PC-9 (cell line): ENCODE measurements around the gene ENTHD1. TPM values are rescaled to one million over a fixed set of nuclear protein-coding genes. Genes with fewer than 3 reads are reported as not detected.

Experiments
- BruUV-seq: library from RNA; stranded (reverse); fragments of 400-500 nt; replicated peaks from 2 replicates; lab custom pipeline; 2021; lab: Mats Ljungman, UMichigan
- CTCF ChIA-PET: fragments of 300-600 bp; sonication (Branson Sonifier 250); formaldehyde crosslinking; loops from one replicate; lab custom pipeline; 2022; ENCODE audit warnings: antibody characterized with exemption; lab: Charles Lee
- POLR2A ChIA-PET: fragments of 300-600 bp; sonication (Branson Sonifier 250); formaldehyde crosslinking; loops from one replicate; lab custom pipeline; 2022; ENCODE audit warnings: antibody characterized with exemption; ENCODE audit not compliant: unreplicated experiment; lab: Charles Lee
- DNase-seq, 2 experiments: peaks; one replicate each; pipeline versions ENCODE4 v3.0.0 to v3.0.0-alpha.2; 2015 to 2022; ENCODE audit warnings: mixed read lengths in 1 of 2
- H2AFZ ChIP-seq: fragments of 200-600 bp; sonication (generic); 2 replicates; pipeline ENCODE4 v1.8.1; 2017; ENCODE audit warnings: antibody characterized with exemption
- H3F3A ChIP-seq: fragments of 200-600 bp; sonication (generic); 2 replicates; pipeline ENCODE4 v1.8.1; 2017; ENCODE audit warnings: antibody characterized with exemption, mild to moderate bottlenecking, low read depth; ENCODE audit not compliant: insufficient read depth
- H3K27ac ChIP-seq: fragments of 200-600 bp; sonication (generic); 2 replicates; pipeline ENCODE4 v1.6.1; 2016; ENCODE audit warnings: mixed run types
- H3K27me3 ChIP-seq: fragments of 200-600 bp; sonication (generic); 2 replicates; pipeline ENCODE4 v1.6.1; 2016; ENCODE audit warnings: low read depth, mixed run types; ENCODE audit not compliant: insufficient read depth
- H3K36me3 ChIP-seq: fragments of 200-600 bp; sonication (generic); 2 replicates; pipeline ENCODE4 v1.6.1; 2016; ENCODE audit warnings: low read depth, mixed run types
- H3K4me1 ChIP-seq: fragments of 200-600 bp; sonication (generic); replicated peaks from 2 replicates; pipeline ENCODE4 v1.6.1; 2016; ENCODE audit warnings: mixed run types; ENCODE audit not compliant: insufficient read depth
- H3K4me2 ChIP-seq: fragments of 200-600 bp; sonication (generic); 2 replicates; pipeline ENCODE4 v1.6.1; 2017; ENCODE audit warnings: mixed run types
- H3K4me3 ChIP-seq: fragments of 200-600 bp; sonication (generic); 2 replicates; pipeline ENCODE4 v1.6.1; 2016; ENCODE audit warnings: mixed run types
- H3K79me2 ChIP-seq: fragments of 200-600 bp; sonication (generic); 2 replicates; pipeline ENCODE4 v1.6.1; 2017; ENCODE audit warnings: low read depth, mixed run types
- H3K9me2 ChIP-seq: fragments of 200-600 bp; sonication (generic); 2 replicates; pipeline ENCODE4 v1.8.1; 2017; ENCODE audit warnings: mild to moderate bottlenecking; ENCODE audit not compliant: insufficient read depth
- H3K9me3 ChIP-seq: fragments of 200-600 bp; sonication (generic); 2 replicates; pipeline ENCODE4 v1.8.1; 2016; ENCODE audit warnings: low read depth; ENCODE audit not compliant: insufficient read depth
- H4K20me1 ChIP-seq: fragments of 200-600 bp; sonication (generic); 2 replicates; pipeline ENCODE4 v1.8.1; 2017; ENCODE audit not compliant: insufficient read depth
- CTCF ChIP-seq: fragments of 200-600 bp; sonication (generic); conservative IDR thresholded peaks from 2 replicates; pipeline ENCODE4 v1.6.1; 2017; ENCODE audit warnings: mixed run types, antibody characterized with exemption, mild to moderate bottlenecking, moderate library complexity
- EZH2 ChIP-seq: fragments of 200-600 bp; sonication (generic); IDR thresholded peaks from 2 replicates; pipeline ENCODE4 v1.8.0; 2017; ENCODE audit warnings: antibody characterized with exemption, low read depth
- intact Hi-C: fragments of 100-400 bp; cut with micrococcal nuclease; formaldehyde crosslinking; loops from one replicate; pipeline ENCODE4 v1.10.0; 2022; ENCODE audit not compliant: unreplicated experiment
- total RNA-seq: library from RNA; stranded (reverse); gene quantifications from 2 replicates; pipeline ENCODE4 v1.2.3, GENCODE V29; 2021

Gene ENTHD1
- total RNA-seq, 1 experiment from 2014 or later: not detected

DNA sequence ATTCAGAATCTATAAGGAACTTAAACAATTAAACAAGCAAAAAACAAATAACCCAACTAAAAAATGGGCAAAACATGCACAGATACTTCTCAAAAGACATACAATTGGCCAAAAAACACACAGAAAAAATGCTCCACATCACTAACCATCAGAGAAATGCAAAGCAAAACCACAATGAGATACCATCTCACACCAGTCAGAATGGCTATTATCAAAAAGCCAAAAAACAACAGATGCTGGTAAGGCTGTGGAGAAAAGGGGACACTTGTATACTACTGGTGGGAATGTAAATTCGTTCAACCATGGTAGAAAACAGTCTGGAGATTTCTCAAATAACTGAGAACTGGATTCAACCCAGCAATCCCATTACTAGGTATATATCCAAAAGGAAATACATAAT lies 24.8 kb downstream of the ENTHD1 start:
- no peaks in the 10 kb centered on the region for H3K79me2 ChIP-seq
- DNase-seq: peak in 1 of 2 experiments; percentile 27
- no peak overlapping the region for H2AFZ ChIP-seq
- H3K9me2 ChIP-seq: no peaks in the 10 kb centered on the region
- H3K4me2 ChIP-seq: no peak overlapping the region
- no peaks in the 10 kb centered on the region for H4K20me1 ChIP-seq
- ChIA-PET POLR2A (no interaction called here), CTCF (no interaction called here)
- peaks cover 43% of the 10 kb centered on the region for H3K27me3 ChIP-seq
- H3K4me1 ChIP-seq: no peaks in the 10 kb centered on the region
- H3K36me3 ChIP-seq: no peaks in the 10 kb centered on the region
- intact Hi-C loops: no loop called here
- no peak overlapping the region for H3K27ac ChIP-seq
- no peak overlapping the region for H3K4me3 ChIP-seq
- no TSS peak for BruUV-seq
- no peak for TF ChIP-seq EZH2
- no peak for TF ChIP-seq CTCF
- no peaks in the 10 kb centered on the region for H3K9me3 ChIP-seq
- H3F3A ChIP-seq: no peaks in the 10 kb centered on the region

DNA sequence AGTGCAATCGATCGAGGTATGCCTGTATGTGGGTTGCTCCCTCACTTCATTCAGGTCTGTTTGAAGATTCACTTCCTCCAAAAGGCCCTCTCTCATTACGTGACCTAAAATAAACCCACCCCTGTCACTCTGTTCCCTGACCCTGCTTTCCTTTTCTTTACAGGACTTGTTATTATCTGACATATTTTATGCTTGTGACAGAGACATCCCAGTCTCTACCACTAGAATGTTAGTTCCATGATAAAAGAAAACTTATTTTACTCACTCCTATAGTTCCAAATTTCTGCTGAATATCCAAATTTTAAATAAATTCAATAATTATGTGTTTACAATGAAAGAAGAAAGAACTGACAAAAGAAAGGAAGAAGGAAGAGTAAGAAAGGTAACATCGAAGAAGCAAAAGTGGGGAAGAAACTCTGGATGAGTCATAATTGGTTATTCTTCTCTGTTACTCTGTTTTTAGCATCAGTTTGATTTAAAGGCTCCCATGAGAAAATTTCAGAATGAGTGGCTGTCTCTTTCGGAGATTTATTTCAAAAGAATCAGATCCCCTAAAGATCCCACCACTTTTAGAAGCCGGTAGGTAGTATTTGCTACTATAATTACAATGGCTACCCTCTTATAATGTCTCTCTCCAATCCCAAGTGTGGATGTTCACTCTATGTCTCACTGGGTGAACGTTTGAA lies 33.5 kb downstream of the ENTHD1 start:
- intact Hi-C loops: no loop called here
- H3K27ac ChIP-seq: no peak overlapping the region
- no peaks in the 10 kb centered on the region for H3K79me2 ChIP-seq
- H3K9me3 ChIP-seq: no peaks in the 10 kb centered on the region
- no peak overlapping the region for H3K4me2 ChIP-seq
- H3K9me2 ChIP-seq: no peaks in the 10 kb centered on the region
- TF ChIP-seq EZH2: no peak
- TF ChIP-seq CTCF: no peak
- H3F3A ChIP-seq: no peaks in the 10 kb centered on the region
- no peaks in the 10 kb centered on the region for H3K36me3 ChIP-seq
- no peak overlapping the region for H2AFZ ChIP-seq
- no peaks in the 10 kb centered on the region for H3K4me1 ChIP-seq
- H3K27me3 ChIP-seq: peaks cover 69% of the 10 kb centered on the region
- DNase-seq: peak in 1 of 2 experiments; percentile 6
- ChIA-PET CTCF (no interaction called here), POLR2A (no interaction called here)
- H4K20me1 ChIP-seq: no peaks in the 10 kb centered on the region
- no TSS peak for BruUV-seq
- H3K4me3 ChIP-seq: no peak overlapping the region

DNA sequence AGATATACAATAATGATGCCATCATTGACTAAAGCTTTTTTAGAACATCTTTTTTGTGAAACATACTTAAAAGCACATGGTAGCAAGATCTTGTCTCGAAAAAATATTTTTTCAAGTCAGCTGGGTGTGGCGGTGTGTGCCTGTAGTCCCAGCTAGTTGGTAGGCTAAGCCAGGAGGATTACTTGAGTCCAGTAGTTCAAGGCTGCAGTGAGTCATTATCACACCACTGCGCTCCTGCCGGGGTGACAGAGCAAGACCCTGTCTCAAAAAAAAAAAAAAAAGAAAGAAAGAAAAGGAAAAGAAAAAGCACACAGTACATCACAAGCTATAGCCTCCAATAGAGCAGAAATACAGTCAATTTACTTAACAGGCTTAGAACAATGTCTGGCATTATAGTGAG lies 37.0 kb downstream of the ENTHD1 start:
- Histone ChIP-seq H3K36me3 (no peaks in the 10 kb centered on the region), H3K9me3 (no peaks in the 10 kb centered on the region), H3K4me3 (no peak overlapping the region), H3K4me1 (no peaks in the 10 kb centered on the region), H3F3A (no peaks in the 10 kb centered on the region), H3K9me2 (no peaks in the 10 kb centered on the region), H3K79me2 (no peaks in the 10 kb centered on the region), H3K27me3 (peaks cover 58% of the 10 kb centered on the region), H3K4me2 (no peak overlapping the region), H4K20me1 (no peaks in the 10 kb centered on the region), H2AFZ (no peak overlapping the region), H3K27ac (no peak overlapping the region)
- POLR2A ChIA-PET: no interaction called here
- no TSS peak for BruUV-seq
- DNase-seq: peak in 1 of 2 experiments; percentile 21
- no peak for TF ChIP-seq EZH2
- TF ChIP-seq CTCF: no peak
- CTCF ChIA-PET: no interaction called here
- intact Hi-C loops: no loop called here
